ENCODE data around the gene DNASE1L1. TPM values are rescaled to one million over a fixed set of nuclear protein-coding genes. Genes with fewer than 3 reads are reported as not detected.

Gene DNASE1L1
- polyA plus RNA-seq, 1 of the 3 experiments (the other 2 are of a cell fraction) = 18.2 TPM

DNA sequence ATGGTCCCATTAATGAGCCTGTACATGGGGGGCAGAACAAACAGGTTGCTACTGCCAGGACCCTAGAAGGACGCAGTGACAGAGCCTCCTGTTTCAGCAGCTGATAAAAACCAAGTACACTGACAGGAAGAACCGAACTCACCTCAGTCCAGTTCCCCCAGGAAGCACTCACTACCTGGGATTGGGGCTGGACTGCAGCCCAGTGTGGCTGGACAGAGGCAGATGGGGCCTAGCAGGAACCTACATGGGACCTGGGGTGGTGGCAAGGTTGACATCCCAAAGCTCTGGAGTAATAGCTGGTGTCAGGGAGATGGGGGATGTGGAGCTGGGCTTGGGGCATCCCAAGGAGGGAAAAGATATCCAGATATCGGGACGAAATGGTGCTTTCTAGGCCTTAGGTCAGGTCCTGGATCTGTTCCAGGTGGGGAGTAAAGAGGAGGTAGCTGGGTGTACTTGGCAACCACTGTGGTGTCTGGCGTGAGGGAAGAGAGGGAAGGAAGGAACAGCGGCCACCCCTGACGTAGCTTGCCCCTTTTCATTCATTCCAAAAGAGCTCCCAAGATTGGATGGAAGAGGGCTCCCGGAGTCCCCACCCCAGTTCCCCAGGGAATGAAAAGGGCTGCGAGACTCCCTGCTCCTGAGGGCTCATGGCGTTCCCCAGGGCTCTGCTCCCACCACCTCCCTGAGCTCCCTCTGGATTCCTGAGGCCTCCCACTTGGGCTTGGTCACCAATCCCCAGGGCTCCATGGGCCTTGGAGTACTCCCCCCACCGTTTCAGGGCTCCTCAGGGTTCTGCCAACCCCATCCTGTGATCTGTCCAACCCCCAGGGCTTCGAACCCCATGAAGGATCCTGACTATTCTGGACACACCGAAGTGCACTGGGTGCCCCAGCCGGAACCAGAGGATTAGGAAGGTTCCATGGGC, 25.4 kb downstream of the DNASE1L1 start:
- ChIA-PET CTCF (interaction anchor here (0.9 to 1.4 kb wide), 3 partner anchors 10 to 151 kb away, joined by 3 to 5 read pairs (median 3); no protein-coding TSS in a partner anchor), POLR2A (interaction anchor here (0.6 to 1.2 kb wide), 3 partner anchors 16 to 75 kb away, joined by 3 read pairs; no protein-coding TSS in a partner anchor)
- Histone ChIP-seq H3K27ac (ENCODE audit: low read depth in 2 of 2, low read length in 1 of 2) (no peak overlapping the region), H3K9me2 (no peaks in the 10 kb centered on the region), H3K27me3 (ENCODE audit: insufficient read depth) (no peaks in the 10 kb centered on the region; the same call in 1 of the 2 replicates), H4K20me1 (ENCODE audit: insufficient read depth) (no peaks in the 10 kb centered on the region), H3K9ac (no peak overlapping the region), H3F3A (replicated peaks; ENCODE audit: insufficient read depth) (peaks cover 6% of the 10 kb centered on the region), H3K4me2 (no peak overlapping the region), H3K79me2 (ENCODE audit: insufficient read depth) (peaks cover 24% of the 10 kb centered on the region), H3K36me3 (replicated peaks in 1 of 2; ENCODE audit: control insufficient read depth in 1 of 2, insufficient read depth in 2 of 2, low read length in 1 of 2) (no peaks in the 10 kb centered on the region), H3K4me3 (ENCODE audit: low read depth in 2 of 2, low read length in 1 of 2) (no peak overlapping the region), H3K9me3 (no peaks in the 10 kb centered on the region), H2AFZ (ENCODE audit: low read depth) (no peak overlapping the region), H3K4me1 (ENCODE audit: control insufficient read depth in 1 of 2, insufficient read depth in 2 of 2, low read depth in 1 of 2, low read length in 1 of 2) (peaks cover 0 to 17% of the 10 kb centered on the region in 2 experiments; a peak in 1 of 4 replicates)
- DNase-seq = no peak
- TF ChIP-seq TAF1 (IDR thresholded peaks at IDR 0.05; ENCODE audit: borderline replicate concordance, low read depth, low read length) (no peak), NFIC (IDR thresholded peaks at IDR 0.05; ENCODE audit: borderline replicate concordance) (no peak), TEAD4 (IDR thresholded peaks at IDR 0.05; ENCODE audit: borderline replicate concordance, insufficient read depth) (no peak), MXI1 (IDR thresholded peaks at IDR 0.05; ENCODE audit: low read depth, low read length) (no peak), RFX5 (IDR thresholded peaks at IDR 0.05; ENCODE audit: low read length) (no peak)
- WGBS (ENCODE audit: low lambda C conversion rate) = 61% methylated on average over 12 of the region's 14 CpGs

DNA sequence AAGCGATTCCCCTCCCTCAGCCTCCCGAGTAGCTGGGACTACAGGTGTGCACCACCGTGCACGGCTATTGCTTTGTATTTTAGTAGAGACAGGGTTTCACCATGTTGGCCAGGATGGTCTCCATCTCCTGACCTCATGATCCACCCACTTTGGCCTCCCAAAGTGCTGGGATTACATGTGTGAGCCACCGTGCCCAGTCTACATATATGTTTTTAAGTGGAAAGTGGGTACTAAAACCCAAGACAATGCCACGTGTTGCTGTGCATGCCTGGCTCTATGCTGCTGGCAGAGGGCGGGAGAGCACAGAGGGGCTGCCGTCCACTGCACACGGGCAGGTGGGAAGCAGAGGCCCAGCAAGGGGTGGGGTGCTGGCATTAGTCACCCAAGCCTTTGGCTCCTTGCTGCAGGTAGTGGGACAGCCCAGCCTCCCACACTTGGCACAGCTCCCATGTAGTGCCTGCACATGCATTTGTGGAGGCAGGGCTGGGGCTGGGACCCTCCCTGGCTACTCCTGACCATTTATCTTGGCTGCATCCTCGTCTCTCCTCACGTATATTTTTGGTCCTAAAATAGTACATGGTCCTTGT, 26.5 kb downstream of the DNASE1L1 start:
- Histone ChIP-seq H3K4me2 (no peak overlapping the region), H3K79me2 (ENCODE audit: insufficient read depth) (peaks cover 24% of the 10 kb centered on the region)
- no peak for DNase-seq

More for the DNA sequence above, 26.5 kb downstream of the DNASE1L1 start:
- Histone ChIP-seq H3K27ac (ENCODE audit: low read depth in 2 of 2, low read length in 1 of 2) (no peak overlapping the region), H4K20me1 (ENCODE audit: insufficient read depth) (no peaks in the 10 kb centered on the region), H3K36me3 (replicated peaks in 1 of 2; ENCODE audit: control insufficient read depth in 1 of 2, insufficient read depth in 2 of 2, low read length in 1 of 2) (no peaks in the 10 kb centered on the region), H3K4me1 (ENCODE audit: control insufficient read depth in 1 of 2, insufficient read depth in 2 of 2, low read depth in 1 of 2, low read length in 1 of 2) (peaks cover 0 to 17% of the 10 kb centered on the region in 2 experiments; a peak in 1 of 4 replicates), H3F3A (replicated peaks; ENCODE audit: insufficient read depth) (peaks cover 7% of the 10 kb centered on the region), H3K4me3 (ENCODE audit: low read depth in 2 of 2, low read length in 1 of 2) (no peak overlapping the region), H3K9me2 (no peaks in the 10 kb centered on the region), H2AFZ (ENCODE audit: low read depth) (no peak overlapping the region), H3K9ac (no peak overlapping the region), H3K27me3 (ENCODE audit: insufficient read depth) (no peaks in the 10 kb centered on the region; the same call in 1 of the 2 replicates), H3K9me3 (no peaks in the 10 kb centered on the region)
- POLR2A ChIA-PET = interaction anchor here (1.2 kb wide), 2 partner anchors 17 to 35 kb away, joined by 3 to 4 read pairs; no protein-coding TSS in a partner anchor
- TF ChIP-seq POLR2AphosphoS5 (IDR thresholded peaks at IDR 0.05; ENCODE audit: low read depth, low read length) (no peak), GATA2 (CRISPR knock-in tag; IDR thresholded peaks at IDR 0.05) (no peak), EP300 (IDR thresholded peaks at IDR 0.05; ENCODE audit: borderline replicate concordance in 1 of 2, low read depth in 1 of 2, low read length in 1 of 2) (no peak), NFIC (IDR thresholded peaks at IDR 0.05; ENCODE audit: borderline replicate concordance) (0 out of 2 replicates have a peak, but pooled peaks have one; percentile 13), SMC3 (IDR thresholded peaks at IDR 0.05; ENCODE audit: low read depth, low read length) (no peak), JUND (IDR thresholded peaks at IDR 0.05) (0 out of 2 replicates have a peak, but pooled peaks have one; percentile 6), RXRA (IDR thresholded peaks at IDR 0.05; ENCODE audit: borderline replicate concordance, low read depth) (no peak), TCF12 (IDR thresholded peaks at IDR 0.05) (no peak)
- TF ChIP-seq, protein P1, sequence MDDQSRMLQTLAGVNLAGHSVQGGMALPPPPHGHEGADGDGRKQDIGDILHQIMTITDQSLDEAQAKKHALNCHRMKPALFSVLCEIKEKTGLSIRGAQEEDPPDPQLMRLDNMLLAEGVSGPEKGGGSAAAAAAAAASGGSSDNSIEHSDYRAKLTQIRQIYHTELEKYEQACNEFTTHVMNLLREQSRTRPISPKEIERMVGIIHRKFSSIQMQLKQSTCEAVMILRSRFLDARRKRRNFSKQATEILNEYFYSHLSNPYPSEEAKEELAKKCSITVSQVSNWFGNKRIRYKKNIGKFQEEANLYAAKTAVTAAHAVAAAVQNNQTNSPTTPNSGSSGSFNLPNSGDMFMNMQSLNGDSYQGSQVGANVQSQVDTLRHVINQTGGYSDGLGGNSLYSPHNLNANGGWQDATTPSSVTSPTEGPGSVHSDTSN (IDR thresholded peaks at IDR 0.05) = no peak
- CTCF ChIA-PET = no interaction called here
- 65% methylated on average over 11 of the region's 11 CpGs for WGBS (ENCODE audit: low lambda C conversion rate)

All from SK-N-SH (cell line).